Amniotic stem cell (primary cell): ENCODE measurements around the gene CCL28.
"Not testable (repeated sequence)": the region's sequence is repeated elsewhere in the genome, so short reads cannot be mapped to it uniquely, and the experiment has no call there.

Experiments
- DNase-seq: peaks from one replicate; lab custom pipeline; 2025; lab: John Stamatoyannopoulos, UW

Gene CCL28

DNA sequence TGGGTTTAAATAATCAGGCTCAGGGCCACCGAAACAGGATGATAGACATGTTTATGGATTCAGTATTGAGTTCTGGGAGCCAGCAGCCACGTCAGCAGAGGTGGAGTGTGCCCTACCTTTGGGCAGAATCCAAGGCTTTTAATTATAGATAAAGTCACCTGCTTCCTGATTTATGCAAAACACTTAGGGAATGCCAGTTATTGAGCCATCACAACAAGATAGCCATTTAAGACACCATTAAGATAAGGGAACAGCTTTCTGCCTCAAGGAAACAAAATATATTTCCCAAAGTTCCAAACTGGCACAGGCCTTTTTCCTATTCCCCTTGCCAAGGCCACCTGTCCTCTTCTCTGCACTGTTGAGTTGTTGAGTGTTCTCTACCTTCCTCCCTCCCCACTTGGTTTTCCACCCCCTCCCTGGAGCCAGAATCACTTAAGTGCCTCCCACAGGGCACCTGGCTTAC lies 2.4 kb downstream of the CCL28 start:
- DNase-seq, result no peak

DNA sequence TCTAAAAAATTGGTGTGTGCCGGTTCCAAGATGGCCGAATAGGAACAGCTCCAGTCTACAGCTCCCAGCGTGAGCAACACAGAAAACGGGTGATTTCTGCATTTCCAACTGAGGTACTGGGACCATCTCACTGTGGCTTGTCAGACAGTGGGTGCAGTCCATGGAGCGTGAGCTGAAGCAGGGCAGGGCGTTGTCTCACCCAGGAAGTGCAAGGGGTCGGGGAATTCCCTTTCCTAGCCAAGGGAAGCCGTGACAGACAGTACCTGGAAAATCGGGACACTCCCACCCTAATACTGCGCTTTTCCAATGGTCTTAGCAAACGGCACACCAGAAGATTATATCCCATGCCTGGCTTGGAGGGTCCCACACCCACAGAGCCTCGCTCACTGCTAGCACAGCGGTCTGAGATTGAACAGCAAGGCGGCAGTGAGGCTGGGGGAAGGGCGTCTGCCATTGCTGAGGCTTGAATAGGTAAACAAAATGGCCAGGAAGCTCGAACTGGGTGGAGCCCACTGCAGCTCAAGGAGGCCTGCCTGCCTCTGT lies 9.6 kb downstream of the CCL28 start:
- not testable (repeated sequence) for DNase-seq

DNA sequence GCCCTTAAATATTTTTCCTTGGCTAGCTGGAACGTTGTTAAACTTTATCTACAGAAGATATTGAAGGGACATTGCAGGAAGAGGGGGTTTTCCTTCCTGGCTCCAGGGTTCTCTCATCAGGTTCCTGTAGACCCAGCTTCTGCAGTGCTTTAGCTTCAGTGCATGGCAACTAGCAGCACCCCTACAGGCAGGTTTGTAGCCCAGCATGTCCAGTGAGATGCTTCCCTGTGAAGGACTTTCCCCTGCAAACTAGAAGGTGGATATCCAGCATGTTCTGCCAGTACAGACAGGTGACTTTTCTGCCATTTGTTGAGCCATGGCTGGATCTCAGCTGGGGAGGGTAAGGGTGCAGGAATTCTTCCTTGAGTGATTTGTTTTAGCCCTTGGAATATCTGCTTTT lies 10.4 kb downstream of the CCL28 start:
- no peak for DNase-seq

DNA sequence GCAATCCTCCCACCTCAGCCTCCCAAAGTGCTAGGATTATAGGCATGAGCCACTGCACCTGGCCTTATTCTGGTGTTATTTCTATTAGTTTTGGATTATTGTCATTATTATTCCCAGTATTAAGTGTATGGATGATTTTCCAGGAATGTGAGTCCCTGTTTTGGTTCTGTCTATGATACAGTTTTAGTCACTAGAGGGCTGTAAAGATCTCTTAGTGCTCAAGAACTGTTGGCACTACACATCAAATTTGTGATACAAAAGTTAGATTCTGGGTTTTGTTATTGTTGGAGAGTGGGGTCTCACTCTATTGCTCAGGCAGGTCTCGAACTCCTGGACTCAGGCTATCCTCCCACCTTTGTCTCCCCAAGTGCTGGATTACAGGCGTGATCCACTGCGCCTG lies 12.1 kb downstream of the CCL28 start:
- no peak for DNase-seq

DNA sequence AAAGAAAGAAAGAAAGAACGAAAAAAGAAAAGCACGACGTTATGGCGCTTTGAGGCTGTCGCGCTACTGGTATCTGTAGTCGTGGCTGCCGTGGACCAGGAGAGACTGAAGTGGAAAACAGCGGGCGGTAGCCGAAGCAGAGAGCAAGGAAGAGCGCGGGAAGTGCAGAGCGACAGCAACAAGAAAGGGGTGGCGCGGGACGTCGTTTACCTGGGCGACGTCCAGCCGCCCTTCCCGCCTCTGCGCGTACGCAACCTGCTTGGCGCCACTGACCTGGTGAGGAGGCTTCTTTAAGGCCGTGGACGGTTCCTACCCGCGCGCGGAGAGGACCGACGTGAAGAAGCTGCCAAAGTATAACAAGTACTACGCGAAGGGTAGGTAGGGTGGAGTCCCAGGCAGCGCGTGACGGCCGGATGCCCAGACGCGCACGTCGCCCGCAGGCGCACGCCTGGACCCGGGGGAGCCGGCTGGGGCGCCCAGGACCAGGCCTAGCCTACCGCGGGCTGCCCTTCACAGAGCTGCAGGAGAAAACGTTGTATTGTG lies 15.4 kb downstream of the CCL28 start:
- no peak for DNase-seq

DNA sequence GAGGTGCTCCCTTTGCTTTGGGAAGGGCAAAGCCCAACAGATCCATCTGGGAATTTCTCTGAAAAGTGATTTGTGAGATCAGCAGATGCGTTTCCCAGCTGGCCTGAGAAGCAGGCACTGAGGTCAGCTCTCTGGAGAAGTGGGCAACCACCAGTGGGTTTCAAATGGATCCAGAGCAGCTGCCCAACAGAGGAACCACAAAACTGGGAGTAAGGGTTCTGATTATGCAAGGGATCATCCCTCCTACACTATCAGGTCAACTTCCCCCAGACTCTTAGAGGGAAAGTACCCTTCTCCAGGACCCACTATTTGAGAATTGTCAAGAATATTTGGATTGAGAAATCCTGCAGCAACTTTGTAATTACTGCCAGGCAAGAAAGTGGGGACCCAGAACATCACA lies 21.7 kb downstream of the CCL28 start:
- DNase-seq, result no peak

DNA sequence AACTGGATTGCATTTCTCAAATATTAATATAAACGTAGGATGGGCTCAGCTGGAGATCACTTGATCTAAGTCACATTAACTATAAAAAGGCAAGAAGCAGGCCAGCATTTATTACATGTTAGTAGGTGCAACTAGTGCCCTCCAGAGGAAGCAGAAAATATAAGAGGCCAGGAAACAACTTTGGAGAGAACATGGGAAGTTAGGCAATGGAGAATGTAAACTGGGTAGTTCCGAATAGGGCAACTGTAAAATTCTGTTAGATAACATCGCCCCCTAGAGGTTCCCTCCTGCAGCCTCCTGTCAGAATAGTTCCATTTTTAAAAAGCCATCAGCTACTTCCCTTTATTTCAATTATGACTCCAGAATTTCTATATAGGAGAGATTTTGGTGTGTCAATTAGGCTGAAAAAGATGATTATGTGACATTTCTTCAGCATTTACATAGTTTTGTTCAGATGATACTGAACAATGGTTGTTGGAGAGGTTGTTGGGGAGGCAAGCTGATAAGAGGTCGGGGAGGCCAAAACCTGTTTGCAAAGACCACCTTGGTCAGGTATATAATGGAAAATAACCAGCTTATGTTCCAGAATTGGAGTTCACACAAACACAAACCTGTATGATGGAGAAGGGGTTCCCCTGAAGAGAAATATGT lies 22.4 kb downstream of the CCL28 start:
- peak; percentile 68 for DNase-seq

DNA sequence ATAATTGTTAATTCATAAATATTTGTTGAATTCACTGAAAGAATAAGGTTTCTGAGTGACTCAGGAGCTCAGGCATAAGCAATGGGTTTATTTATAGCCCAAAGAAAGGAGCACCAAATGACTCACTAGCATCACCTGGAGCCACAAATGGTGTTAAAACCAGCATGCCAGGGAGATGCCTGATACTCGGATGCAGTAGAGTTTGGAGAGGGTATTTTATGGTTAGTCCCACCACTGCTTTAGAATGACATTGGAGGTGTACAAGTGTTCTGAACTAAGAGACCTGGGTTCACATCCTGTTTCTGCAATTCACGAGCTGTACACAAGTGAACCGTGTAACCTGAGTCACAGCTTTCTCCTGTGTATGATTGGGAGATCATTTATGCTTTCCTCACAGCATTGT lies 25.2 kb downstream of the CCL28 start:
- DNase-seq, result no peak

DNA sequence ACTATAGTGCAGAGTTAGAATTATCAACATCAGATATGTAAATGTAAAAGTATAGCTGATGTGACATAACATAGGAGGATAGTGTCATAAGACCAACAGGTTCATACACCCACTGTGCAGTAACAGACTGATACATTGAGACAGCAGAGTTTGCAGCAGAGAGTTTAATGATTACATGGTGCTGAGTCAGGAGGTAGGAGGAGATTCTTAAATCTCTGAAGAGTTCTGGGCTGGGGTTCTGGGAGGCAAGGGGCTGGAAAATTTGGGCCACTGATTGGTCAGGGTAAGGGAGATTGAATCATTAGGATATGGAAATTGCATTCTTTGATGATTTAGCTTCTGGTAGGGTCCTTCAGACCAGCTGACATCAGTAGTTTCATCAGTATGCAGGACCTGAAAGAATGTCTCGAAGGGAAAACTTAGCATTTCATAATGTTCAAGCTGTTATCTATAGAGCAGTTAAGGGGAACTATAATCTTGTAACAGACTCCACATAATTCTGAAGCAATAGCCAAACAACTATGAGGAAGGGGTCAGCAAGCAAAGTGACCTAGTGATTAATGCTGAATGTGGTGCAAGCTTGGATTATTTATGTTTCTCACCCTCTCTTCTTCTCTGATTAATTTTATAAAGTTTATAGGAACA lies 35.6 kb downstream of the CCL28 start:
- DNase-seq, result no peak

DNA sequence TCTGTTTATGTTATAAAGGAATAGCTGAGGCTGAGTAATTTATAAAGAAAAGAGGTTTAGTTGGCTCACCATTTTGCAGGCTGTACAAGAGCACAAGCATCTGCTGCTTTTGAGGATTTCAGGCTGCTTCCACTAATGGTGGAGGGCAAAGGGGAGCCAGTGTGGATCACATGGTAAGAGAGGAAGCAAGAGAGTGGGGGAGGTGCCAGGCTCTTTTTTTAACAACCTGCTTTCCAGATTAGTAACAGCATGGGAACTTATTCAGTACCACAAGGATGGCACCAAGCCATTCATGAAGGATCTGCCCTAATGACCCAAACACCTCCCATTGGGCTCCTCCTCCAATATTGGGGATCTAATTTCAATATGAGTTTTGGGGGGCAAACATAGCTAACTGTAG lies 40.4 kb downstream of the CCL28 start:
- no peak for DNase-seq

DNA sequence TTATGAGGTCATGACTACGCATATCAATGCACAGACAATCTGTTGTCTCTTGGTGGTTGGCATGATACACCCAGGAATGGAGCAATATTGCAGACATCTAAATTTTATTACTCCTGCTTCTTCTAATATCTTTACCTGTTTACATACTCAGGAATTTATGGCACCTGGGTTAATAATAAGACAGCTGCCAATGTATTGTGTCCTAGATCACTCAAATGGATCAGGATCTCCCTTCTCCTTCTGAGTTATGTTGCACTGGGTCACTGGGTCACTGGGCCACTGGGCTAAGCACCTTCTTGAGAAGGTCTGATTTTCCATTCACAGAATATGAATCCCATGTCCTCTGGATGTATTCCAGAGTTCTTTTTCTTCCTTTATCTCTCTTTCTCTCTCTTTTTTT lies 41.8 kb downstream of the CCL28 start:
- no peak for DNase-seq

DNA sequence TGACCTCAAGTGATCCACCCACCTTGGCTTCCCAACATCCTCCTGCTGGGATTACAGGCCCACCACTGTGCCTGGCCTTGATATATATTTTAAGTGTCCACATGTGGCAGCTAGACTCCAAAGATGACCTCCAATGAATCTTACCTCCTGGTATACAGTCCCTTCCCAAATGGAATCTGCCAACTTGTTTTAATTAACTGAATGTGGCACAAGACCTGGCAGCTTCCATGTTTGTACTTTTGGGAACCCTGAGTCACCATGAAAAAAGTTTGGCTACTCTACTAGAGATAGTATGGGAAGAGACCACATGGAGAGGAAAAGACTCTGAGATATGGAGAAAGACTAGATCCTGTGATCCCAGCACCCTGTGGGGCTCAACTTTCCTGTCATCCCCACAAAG lies 42.5 kb downstream of the CCL28 start:
- DNase-seq, result no peak

DNA sequence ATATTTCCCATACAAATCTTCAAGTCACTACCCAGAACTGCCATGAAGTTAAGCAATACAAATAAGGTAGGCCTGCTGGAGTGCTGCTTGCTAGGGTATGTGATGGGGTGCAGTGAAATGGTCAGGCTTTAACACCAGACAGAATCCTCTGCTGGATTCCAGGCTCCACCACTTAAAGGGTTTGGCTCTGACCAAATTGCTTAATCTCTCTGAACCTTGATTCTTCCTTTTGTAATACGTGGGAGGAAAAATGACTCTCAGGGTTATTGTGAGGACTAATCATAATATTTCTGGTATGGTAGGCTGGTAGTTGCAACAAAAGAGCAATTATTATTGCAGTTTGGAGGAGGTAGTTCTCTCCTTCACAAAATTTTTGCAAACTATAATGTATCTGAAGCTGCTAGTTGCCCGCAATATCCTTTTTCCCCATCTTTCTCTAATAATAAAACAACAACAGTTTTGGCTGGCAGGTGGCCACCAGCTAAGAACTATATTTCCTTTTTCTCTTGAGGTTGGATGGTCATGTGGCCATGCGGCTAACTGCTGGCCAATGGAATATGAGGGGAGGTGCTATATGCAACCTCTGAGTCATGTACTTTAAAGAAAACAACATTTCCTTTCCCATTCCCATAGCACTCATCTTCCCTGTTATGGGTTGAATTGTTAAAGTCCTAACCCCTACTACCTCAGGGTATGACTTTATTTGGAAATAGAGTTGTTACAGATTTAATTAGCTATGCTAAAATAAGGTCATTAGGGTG lies 44.1 kb downstream of the CCL28 start:
- DNase-seq, result no peak

DNA sequence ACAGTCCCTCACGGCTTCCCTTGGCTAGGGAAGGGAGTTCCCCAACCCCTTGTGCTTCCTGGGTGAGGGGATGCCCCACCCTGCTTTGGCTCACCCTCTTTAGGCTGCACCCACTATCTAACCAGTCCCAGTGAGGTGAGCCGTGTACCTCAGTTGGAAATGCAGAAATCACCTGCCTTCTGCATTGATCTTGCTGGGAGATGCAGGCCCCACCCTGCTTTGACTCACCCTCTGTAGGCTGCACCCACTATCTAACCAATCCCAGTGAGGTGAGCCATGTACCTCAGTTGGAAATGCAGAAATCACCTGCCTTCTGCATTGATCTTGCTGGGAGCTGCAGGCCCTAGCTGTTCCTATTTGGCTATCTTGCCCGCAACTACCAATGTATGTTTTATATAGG lies 44.7 kb downstream of the CCL28 start:
- DNase-seq, result no peak

DNA sequence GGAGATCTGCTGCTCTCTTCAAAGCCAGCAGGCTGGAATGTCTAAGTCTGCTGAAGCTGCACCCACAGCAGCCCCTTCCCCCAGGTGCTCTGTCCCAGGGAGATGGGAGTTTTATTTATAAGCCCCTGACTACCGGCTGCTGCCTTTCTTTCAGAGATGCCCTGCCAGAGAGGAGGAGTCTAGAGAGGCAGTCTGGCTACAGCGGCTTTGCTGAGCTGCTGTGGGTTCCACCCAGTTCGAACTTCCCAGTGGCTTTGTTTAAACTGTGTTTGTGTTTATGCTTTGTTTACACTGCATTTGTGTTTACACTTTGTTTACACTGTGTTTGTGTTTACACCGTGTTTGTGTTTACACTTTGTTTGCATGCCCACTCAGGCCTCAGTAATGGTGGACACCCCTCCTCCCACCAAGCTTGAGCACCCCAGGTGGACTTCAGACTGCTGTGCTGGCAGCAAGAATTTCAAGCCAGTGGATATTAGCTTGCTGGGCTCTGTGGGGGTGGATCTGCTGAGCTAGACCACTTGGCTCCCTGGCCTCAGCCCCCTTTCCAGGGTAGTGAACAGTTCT lies 45.4 kb downstream of the CCL28 start:
- not testable (repeated sequence) for DNase-seq

DNA sequence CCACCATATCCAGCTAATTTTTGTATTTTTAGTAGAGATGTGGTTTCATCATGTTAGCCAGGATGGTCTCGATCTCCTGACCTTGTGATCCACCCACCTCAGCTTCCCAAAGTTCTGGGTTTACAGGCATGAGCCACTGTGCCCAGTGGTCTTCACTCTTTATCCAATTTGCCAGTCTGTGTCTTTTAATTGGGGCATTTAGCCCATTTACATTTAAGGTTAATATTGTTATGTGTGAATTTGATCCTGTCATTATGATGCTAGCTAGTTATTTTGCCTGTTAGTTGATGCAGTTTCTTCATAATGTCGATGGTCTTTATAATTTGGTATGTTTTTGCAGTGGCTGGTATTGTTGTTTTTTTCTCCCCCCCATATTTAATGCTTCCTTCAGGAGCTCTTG lies 47.0 kb downstream of the CCL28 start:
- not testable (repeated sequence) for DNase-seq

DNA sequence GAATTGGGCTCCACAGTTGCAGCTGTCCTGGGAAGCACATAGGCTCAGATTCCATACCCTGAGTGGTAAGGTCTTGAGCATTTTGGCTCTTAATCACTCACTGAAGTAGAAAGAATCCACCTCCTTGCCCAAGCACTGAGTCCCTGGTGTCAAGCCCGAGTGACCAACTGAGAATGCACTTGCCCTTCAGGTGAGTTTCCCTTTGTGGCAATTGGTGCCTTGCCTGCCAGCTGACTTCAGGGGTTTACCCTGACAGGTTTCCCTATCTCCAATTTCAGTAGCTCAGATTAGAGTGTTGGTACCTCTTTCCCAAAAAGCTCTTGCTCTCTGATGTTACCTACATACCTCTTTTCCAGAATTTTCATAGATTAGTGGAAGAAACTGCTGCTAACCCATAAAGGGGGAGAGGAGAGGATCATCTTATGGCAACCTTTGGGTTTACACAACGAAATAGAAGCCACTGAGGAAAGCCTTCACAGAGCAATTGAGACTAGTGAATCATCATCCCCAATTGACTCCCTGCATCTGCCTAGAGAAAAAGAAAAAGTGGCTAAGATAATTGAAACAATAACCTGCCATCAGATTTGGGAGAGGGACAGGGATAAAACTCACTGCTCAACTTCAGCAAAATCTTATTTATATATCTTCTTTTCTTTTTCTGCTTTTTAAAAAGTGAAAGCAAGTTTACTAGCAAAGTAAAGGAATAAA lies 48.6 kb downstream of the CCL28 start:
- no peak for DNase-seq

DNA sequence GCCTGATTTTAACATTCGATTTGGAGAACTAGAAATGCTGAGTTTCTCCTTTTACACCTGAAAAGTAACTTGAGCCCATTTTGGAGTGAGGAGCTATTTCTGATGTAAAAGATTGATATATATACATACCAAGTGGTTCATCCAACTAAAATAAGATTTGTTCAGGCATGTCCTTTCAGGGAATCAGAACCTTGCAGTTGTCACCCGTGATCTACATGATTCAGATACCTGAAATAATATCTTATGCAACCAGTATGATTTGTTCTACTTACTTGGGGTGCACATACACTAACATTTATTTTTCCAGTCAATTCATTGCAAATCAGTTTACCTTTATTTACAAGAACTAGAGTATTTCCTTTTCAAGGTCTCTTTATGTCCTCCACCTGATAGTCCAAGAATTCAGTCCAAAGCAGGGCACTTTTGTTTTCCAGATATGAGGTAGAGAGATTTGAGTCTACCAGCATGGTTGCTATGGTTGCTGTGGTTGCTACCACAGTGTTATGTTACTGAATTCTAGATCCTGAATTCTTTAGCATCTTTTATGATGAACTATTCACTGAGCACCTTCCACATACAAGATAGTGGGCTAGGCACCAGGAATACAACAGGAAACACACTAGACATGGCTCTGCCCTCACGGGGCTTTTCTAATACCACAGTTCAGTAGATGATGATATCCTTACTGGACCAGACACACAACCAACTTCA lies 49.3 kb downstream of the CCL28 start:
- DNase-seq, result no peak

DNA sequence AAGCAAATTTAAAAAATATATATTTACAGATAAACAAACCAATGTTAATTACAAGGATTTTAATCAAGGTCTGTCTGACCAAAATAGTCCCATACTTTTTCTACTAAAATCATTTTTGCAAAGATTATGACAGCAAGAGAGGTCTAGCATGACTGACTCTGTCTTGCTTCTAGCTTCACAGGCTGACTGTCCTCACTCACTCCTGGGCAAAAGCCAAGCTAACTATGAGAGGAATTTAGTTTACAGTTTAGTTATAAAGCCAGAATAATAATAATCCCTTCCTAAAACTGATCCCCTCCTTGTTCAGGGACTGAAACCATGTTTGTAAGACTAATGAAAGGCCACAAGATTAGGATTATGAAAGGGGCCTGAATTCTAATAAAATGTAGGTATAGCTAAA lies 53.5 kb downstream of the CCL28 start:
- no peak for DNase-seq

DNA sequence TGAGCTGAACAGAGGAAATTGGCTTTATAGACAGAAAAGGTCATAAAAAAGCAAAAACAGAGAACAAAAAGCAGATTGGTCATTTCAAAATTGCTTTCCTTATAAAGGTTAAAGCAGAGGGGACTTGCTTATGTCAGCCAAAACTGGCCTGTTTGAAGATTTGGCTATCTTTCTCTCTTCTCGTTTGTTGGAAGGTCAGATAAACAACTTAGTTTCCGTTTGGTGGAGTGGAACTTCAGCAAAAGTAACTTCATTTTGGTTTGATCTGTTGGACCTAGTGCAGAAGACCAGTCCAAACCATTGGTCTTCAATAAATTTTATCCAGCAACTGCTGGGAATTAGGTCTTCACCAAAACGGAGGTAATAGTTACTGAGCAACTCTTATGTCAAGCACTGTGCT lies 53.9 kb downstream of the CCL28 start:
- DNase-seq, result no peak

DNA sequence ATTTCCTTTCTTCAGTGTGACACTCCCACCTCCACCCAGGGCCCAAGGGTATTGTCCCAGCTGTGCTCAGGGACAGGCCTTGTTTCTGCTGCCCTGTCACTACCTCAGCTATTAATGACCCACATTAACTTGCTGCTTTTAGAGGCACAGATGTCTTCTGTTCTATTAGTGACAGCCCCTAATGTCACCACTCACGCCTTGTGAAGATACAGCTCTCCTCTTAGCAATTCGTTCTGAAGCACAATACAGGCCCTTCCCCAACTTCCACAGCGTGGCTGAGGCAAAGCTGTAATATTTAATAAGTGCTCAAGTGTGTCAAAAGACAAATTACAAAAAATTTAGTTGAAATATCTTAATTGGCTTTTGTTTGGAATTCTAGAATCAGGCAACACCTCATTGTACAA lies 54.3 kb downstream of the CCL28 start:
- no peak for DNase-seq
